ENCODE results near the gene NAPB.

The NAPB gene

GRCh38 chr20:23406880-23407279 lies 14.4 kb downstream of the NAPB start:
- Mint-ChIP-seq H3K9me3 (no peaks in the 10 kb centered on the region), H3K4me1 (peaks cover 20% of the 10 kb centered on the region), H3K27ac (no peak overlapping the region), H3K36me3 (peaks cover 15% of the 10 kb centered on the region), H3K4me3 (no peak overlapping the region), H3K27me3 (no peaks in the 10 kb centered on the region)
- no peak for DNase-seq
- CTCF ChIA-PET: no interaction called here

- no peaks in the 10 kb centered on the region for H3K27me3 Mint-ChIP-seq
- H3K9me3 Mint-ChIP-seq: no peaks in the 10 kb centered on the region
- CTCF ChIA-PET: no interaction called here
- no peak overlapping the region for H3K27ac Mint-ChIP-seq
- H3K4me3 Mint-ChIP-seq: no peak overlapping the region
- peaks cover 44% of the 10 kb centered on the region for H3K4me1 Mint-ChIP-seq
- H3K36me3 Mint-ChIP-seq: peaks cover 25% of the 10 kb centered on the region
- no peak for DNase-seq
Measured at GRCh38 chr20:23404196-23404595, 17.1 kb downstream of the NAPB start.

GRCh38 chr20:23403751-23404150 lies 17.5 kb downstream of the NAPB start:
- no peaks in the 10 kb centered on the region for H3K9me3 Mint-ChIP-seq
- no peak overlapping the region for H3K27ac Mint-ChIP-seq
- H3K36me3 Mint-ChIP-seq: peaks cover 28% of the 10 kb centered on the region
- H3K27me3 Mint-ChIP-seq: no peaks in the 10 kb centered on the region
- CTCF ChIA-PET: interaction anchor here (1.0 kb wide), 1 partner anchor 17 kb away, joined by 3 read pairs; the partner anchor contains the start of gene NAPB
- DNase-seq: no peak
- H3K4me3 Mint-ChIP-seq: no peak overlapping the region
- peaks cover 48% of the 10 kb centered on the region for H3K4me1 Mint-ChIP-seq

- Mint-ChIP-seq H3K4me1 (peaks cover 51% of the 10 kb centered on the region), H3K4me3 (no peak overlapping the region), H3K27ac (no peak overlapping the region), H3K27me3 (no peaks in the 10 kb centered on the region), H3K36me3 (peaks cover 35% of the 10 kb centered on the region), H3K9me3 (no peaks in the 10 kb centered on the region)
- no peak for DNase-seq
- CTCF ChIA-PET: interaction anchor here (0.9 to 2.0 kb wide), 3 partner anchors 15 to 40 kb away, joined by 4 to 5 read pairs (median 4); no protein-coding TSS in a partner anchor
Measured at GRCh38 chr20:23401051-23401450, 20.2 kb downstream of the NAPB start.

- no peak overlapping the region for H3K4me3 Mint-ChIP-seq
- DNase-seq: no peak
- peaks cover 42% of the 10 kb centered on the region for H3K36me3 Mint-ChIP-seq
- no peaks in the 10 kb centered on the region for H3K9me3 Mint-ChIP-seq
- no peaks in the 10 kb centered on the region for H3K27me3 Mint-ChIP-seq
- H3K27ac Mint-ChIP-seq: peak overlapping the region; percentile 81
- H3K4me1 Mint-ChIP-seq: peaks cover 51% of the 10 kb centered on the region
- CTCF ChIA-PET: interaction anchor here (1.8 to 2.0 kb wide), 2 partner anchors 20 to 41 kb away, joined by 4 to 5 read pairs; no protein-coding TSS in a partner anchor
Measured at GRCh38 chr20:23399568-23400241, 21.6 kb downstream of the NAPB start.

- CTCF ChIA-PET: no interaction called here
Measured at GRCh38 chr20:23397961-23398360, 23.3 kb downstream of the NAPB start.

GRCh38 chr20:23396950-23397627 lies 24.2 kb downstream of the NAPB start:
- H3K36me3 Mint-ChIP-seq: peaks cover 49% of the 10 kb centered on the region
- no peaks in the 10 kb centered on the region for H3K9me3 Mint-ChIP-seq
- peak overlapping the region; percentile 88 for H3K27ac Mint-ChIP-seq
- DNase-seq: no peak
- H3K27me3 Mint-ChIP-seq: no peaks in the 10 kb centered on the region
- no peak overlapping the region for H3K4me3 Mint-ChIP-seq
- peaks cover 46% of the 10 kb centered on the region for H3K4me1 Mint-ChIP-seq
- CTCF ChIA-PET: interaction anchor here (0.7 kb wide), 1 partner anchor 255 kb away, joined by 3 read pairs; no protein-coding TSS in a partner anchor

More at GRCh38 chr20:23397961-23398360, 23.3 kb downstream of the NAPB start:
- H3K36me3 Mint-ChIP-seq: peaks cover 53% of the 10 kb centered on the region
- no peak overlapping the region for H3K4me3 Mint-ChIP-seq
- DNase-seq: no peak
- no peaks in the 10 kb centered on the region for H3K27me3 Mint-ChIP-seq
- no peaks in the 10 kb centered on the region for H3K9me3 Mint-ChIP-seq
- peaks cover 50% of the 10 kb centered on the region for H3K4me1 Mint-ChIP-seq
- peak overlapping the region; percentile 88 for H3K27ac Mint-ChIP-seq

- CTCF ChIA-PET: no interaction called here
- Mint-ChIP-seq H3K36me3 (peaks cover 38% of the 10 kb centered on the region), H3K4me1 (peaks cover 21% of the 10 kb centered on the region), H3K9me3 (no peaks in the 10 kb centered on the region), H3K27ac (peak overlapping the region; percentile 47), H3K27me3 (no peaks in the 10 kb centered on the region), H3K4me3 (no peak overlapping the region)
- DNase-seq: no peak
Measured at GRCh38 chr20:23393996-23394775, 27.1 kb downstream of the NAPB start.

GRCh38 chr20:23391707-23392310 lies 29.5 kb downstream of the NAPB start:
- H3K4me3 Mint-ChIP-seq: no peak overlapping the region
- H3K4me1 Mint-ChIP-seq: peaks cover 1% of the 10 kb centered on the region
- no peak for DNase-seq
- H3K27me3 Mint-ChIP-seq: no peaks in the 10 kb centered on the region
- CTCF ChIA-PET: no interaction called here
- no peak overlapping the region for H3K27ac Mint-ChIP-seq
- no peaks in the 10 kb centered on the region for H3K9me3 Mint-ChIP-seq
- peaks cover 43% of the 10 kb centered on the region for H3K36me3 Mint-ChIP-seq

GRCh38 chr20:23390091-23390774 lies 31.1 kb downstream of the NAPB start:
- peaks cover 47% of the 10 kb centered on the region for H3K36me3 Mint-ChIP-seq
- no peaks in the 10 kb centered on the region for H3K27me3 Mint-ChIP-seq
- peaks cover 3% of the 10 kb centered on the region for H3K4me1 Mint-ChIP-seq
- CTCF ChIA-PET: interaction anchor here (1.2 kb wide), 2 partner anchors 9 to 31 kb away, joined by 3 to 4 read pairs; partner anchors contain the start of gene NAPB
- H3K9me3 Mint-ChIP-seq: no peaks in the 10 kb centered on the region
- H3K27ac Mint-ChIP-seq: no peak overlapping the region
- no peak overlapping the region for H3K4me3 Mint-ChIP-seq
- DNase-seq: no peak

- Mint-ChIP-seq H3K27ac (no peak overlapping the region), H3K4me3 (no peak overlapping the region), H3K4me1 (peaks cover 6% of the 10 kb centered on the region), H3K27me3 (no peaks in the 10 kb centered on the region), H3K36me3 (peaks cover 46% of the 10 kb centered on the region), H3K9me3 (no peaks in the 10 kb centered on the region)
- no peak for DNase-seq
- CTCF ChIA-PET: no interaction called here
Measured at GRCh38 chr20:23387118-23387443, 34.2 kb downstream of the NAPB start.

GRCh38 chr20:23386304-23387117 lies 34.8 kb downstream of the NAPB start:
- Mint-ChIP-seq H3K27me3 (no peaks in the 10 kb centered on the region), H3K36me3 (peaks cover 49% of the 10 kb centered on the region), H3K4me3 (no peak overlapping the region), H3K4me1 (peaks cover 12% of the 10 kb centered on the region), H3K27ac (no peak overlapping the region), H3K9me3 (no peaks in the 10 kb centered on the region)
- DNase-seq: no peak
- CTCF ChIA-PET: no interaction called here

GRCh38 chr20:23381876-23382275 lies 39.4 kb downstream of the NAPB start:
- DNase-seq: no peak
- Mint-ChIP-seq H3K9me3 (no peaks in the 10 kb centered on the region), H3K4me3 (no peak overlapping the region), H3K27me3 (no peaks in the 10 kb centered on the region), H3K4me1 (peaks cover 15% of the 10 kb centered on the region), H3K36me3 (peaks cover 56% of the 10 kb centered on the region), H3K27ac (no peak overlapping the region)
- CTCF ChIA-PET: interaction anchor here (1.0 to 1.2 kb wide), 2 partner anchors 9 to 27 kb away, joined by 3 to 4 read pairs; no protein-coding TSS in a partner anchor
